Stimulated activated CD8-positive, alpha-beta memory T cell treated with anti-CD3 and anti-CD28 coated beads, Interleukin-4, amount 100 ng/mL, for 1 hour (primary cell): ENCODE data around the gene FAM83E.
"Not testable (repeated sequence)": the region's sequence is repeated elsewhere in the genome, so short reads cannot be mapped to it uniquely, and the experiment has no call there.

Source experiments
- DNase-seq, 2 donors: peaks; one replicate each; pipeline ENCODE4 v3.0.0-alpha.2; 2020; ENCODE audit warnings: low read depth in 2 of 2, low spot score in 1 of 2

The FAM83E gene

DNA sequence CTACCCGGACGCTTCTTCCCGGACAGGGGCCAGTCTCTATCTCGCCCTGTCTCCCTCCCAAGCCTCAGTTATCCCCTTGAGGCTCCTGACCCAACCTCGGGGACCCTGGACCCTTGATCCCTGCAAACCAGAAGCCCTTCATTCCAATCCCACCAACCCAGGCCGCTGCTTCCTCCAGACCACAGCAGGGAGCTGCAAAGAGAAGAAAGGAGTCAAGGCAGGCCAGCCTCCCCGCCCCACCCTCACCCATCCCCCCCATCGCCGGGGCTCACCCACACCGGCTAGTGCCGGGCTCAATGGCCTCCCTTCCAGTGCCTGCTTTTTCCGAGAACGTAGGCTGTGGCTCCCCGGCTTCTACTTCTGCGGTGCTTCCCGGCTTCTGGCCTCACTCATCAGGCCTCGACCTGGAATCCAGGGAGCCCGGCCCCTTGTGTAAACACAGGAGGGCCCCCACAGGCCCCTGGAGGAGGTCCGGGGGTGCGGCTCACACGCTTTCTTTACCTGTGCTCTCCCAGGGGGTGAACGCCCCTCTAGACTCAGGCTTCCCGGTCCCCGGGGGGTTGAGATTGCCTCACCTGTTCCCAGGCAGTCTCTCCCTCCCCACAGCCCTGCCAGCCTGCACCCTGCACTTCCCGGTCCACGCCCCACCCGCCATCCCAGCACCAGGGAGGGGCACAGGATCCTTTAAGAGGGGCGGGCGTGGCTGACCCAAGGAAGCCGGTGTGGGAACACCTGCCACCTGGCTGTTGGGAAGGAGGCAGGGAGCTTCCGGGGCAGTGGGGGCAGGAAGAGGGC lies at the start of gene FAM83E:
TSS of gene FAM83E (minus strand) at position 641 of the 795 bp plus-strand sequence. CDS start 1,704 bp downstream, outside the sequence.
- no peak for DNase-seq

DNA sequence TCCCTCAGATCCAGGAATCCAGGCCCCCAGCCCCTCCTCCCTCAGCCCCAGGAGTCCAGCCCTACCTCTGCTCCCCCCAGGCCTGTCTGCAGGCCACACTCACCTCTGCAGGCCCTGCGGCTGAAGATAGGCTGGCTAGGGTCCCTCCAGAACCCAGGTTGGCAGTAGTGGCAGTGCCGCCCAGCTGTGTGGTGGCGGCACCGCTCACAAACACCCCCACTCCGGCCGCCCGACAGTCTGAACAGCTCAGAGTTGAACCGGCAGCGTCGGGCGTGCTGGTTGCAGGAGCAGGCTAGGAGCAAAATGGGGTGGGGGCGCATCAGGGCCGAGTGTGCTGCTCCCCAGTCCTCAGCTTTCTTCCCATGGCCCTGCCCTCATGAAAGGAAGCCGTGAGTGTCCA lies 49.6 kb upstream of the FAM83E start:
- DNase-seq, result no peak

DNA sequence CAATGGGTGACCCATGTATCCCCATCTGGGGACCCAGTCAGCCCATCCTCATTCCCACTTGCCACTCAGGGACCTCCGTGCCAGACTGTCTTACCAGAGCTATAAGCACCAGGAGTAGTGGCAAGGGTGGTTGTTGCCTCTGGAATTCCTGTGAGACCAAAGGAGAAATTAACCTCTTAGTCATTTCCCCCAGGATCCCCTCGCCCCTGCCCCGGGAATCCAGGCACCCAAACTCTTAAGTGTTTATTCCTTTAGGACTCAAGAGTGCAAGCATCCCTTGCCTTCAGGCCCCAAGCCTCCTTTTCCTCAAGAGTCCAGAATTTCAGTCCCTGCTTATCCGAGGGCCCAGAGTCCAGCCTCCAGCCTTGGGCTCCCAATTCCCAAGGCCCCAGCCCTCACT lies 48.8 kb upstream of the FAM83E start:
- DNase-seq, result no peak

DNA sequence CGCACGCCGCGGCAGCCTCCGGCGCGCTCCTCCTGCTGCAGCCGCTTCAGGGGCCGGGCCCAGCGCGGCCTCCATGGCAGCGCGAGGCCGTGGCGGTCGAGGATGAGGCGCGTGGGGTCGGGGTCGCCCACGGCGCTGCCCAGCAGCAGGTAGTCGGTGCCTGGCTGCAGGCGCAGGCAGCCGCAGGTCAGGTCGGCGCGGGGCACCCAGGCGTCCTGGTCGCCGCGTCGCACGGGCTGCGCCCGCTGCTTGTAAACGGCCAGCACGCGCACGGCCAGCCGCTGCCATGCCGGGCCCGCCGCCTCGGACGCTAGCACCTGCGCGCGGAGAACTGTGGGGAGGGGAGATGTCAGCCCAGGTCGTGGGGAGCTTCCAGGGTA lies 46.8 kb upstream of the FAM83E start:
- DNase-seq, result no peak

DNA sequence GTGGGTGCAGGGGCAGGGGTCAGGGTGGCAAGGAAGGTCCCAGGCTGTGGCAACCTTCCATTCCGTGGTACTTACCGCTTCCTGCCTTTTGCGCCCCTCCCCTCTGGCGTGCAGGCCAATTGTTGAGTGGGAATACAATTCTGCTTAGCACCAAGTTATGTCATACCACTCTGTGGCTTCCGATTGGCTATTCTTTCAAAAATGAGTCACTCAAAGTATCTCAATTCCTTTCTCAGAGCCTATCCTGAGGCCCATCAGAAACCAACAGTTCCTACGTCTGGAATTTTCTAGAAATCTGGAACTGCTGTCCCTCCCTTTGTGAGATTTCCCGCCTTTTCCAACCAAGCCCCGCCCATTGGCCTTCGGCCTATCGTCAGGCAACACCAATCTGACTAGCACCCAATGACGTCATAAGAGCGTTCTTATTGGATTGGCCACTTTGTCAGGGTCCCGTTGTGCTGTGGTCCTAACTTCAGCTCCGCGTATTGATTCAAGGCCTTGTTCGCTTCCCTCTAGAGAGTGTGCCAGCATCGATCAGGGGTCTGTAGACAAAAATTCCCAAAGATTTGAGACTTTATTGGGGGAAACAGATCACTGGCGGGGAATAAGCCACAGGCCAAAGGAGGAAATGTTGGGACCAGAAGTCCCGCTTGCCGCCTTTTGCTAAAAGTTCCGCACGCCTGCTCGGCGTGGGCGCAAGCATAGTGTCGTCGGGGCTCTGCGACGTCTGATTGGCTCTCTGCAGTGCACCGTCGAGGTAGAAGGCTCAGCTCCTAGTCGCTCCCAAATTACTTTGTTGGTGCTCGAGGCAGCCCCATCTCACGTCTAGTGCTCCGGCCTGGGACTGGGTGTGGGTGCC lies 46.2 kb upstream of the FAM83E start:
- peak; percentile 55 to 59 for DNase-seq

DNA sequence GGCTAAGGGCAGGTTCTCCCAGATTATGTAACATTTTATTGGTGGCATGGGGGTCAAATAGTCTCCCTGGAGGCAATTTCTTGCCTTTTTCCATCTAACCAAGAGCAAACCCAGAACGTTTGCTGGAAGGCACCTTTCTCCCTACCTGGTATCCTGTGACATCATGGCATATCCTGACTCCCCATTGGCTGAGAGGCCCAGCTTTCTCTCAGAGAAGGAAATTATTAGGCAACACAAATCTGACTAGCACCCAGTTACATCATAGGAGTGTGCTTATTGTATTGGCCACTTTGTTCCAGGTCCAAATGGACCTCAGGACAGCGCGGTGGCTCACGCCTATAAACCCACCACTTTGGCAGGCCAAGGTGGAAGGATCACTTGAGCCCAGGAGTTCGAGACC lies 44.9 kb upstream of the FAM83E start:
- DNase-seq, result no peak

DNA sequence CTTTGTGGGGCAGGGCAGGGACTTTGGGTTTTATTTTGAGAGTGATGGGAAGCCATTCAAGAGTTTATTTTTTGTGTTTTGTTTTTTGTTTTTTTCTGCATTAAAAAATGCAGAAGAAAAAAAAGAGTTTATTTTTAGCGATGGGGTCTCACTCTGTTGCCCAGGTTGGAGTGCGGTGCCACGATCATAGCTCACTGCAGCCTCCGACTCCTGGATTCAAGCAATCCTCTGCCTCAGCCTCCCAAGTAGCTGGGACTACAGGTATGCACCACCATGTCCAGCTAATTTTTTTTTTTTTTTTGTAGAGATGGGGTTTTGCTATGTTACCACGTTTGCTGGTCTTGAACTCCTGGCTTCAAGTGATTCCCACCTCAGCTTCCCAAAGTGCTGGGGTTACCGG lies 43.6 kb upstream of the FAM83E start:
- no peak for DNase-seq

DNA sequence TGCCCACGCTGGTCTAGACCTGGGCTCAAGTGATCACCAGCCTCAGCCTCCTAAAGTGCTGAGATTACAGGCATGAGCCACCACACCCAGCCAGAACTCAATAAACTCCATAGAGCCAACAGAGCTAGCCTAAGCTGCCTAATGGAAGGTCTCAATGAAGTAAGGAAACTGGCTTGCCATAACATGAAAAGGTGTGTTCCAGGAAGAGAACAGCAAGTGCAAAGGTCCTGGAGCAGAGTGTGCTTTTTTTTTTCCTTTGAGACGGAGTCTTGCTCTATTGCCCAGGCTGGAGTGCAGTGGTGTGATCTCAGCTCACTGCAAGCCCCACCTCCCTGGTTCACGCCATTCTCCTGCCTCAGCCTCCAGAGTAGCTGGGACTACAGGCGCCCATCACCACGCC lies 43.0 kb upstream of the FAM83E start:
- DNase-seq, result not testable (repeated sequence)

DNA sequence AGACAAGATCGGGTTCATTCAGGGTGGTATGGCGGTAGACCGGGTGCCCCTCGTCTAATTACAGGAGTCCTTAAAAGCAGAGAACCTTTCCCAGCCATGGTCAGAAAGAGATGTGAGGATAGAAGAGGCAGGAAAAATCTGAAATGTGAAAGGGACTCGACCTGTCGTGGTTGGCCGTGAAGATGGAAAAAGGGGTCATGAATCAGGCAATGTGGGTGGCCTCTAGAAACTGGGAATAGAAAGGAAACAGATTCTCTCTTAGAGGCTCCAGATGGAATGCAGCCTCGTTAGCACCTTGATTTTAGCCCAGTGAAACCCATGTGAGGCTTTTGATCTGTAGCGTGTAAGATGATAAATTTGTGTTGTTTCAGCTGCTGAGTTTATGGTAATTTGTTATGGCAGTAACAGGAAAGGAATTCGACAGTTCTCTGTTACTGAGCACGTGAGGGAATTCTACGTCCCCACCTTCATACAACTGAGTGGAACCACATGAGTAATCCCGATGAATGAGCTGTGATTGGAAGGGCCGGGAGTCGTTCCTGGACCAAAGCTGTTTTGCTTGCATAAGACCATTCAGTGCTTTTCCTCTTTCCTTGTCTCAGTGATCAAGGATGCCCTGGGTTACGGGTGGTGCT lies 42.1 kb upstream of the FAM83E start:
- DNase-seq, result no peak

DNA sequence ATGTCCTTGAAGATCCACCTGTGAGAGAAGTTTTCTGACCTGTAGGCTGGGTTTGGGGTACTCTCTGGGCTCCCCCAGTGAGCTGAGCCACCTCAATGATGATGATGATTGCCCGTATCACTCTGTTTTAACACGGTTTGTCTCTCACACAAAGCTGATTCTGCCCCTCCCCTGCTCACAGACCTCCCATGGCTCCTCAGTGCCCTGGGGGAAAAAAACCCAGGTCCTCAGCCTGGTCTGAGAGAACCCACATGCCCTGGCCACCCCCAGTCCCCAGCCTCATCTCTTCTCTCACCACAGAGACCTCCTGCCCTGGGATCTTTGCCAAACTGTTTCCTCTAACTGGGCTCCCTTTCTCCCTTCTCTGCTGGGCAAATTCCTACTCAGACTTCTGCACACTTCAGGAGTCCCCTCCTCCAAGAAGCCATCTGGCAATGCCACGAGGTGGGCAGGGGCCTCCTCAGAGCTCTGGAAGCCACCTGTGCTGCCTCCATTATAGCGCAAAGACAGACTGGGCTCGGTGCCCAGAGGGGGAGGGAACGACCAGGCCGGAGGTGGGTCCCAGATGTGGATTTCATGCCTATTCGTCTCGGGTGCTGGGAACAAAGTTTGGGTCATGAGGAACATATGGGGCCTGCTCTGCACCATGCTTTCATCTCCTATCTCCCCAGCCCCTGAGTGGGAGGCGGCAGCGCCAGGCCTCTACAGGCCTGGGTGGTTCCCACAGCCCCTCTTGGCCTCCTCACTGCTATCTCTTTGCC lies 39.6 kb upstream of the FAM83E start:
- DNase-seq, result no peak

DNA sequence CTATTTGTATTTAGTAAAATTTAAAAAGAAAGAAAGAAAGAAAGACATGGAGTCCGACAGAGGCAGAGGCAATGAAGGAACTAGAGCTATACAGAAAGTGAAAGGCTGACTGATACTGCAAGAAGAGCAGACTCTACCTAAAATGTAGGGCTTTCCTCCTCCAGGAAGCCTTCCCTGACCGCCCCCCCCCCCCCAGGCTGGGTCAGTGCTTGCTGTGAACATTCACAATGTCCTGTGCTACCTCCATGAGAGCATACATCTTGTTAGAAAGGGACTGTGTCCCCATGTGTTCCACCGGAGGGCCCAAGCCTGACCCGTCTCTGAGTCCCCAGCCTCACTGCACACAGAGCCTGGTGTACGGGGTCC lies 36.8 kb upstream of the FAM83E start:
- DNase-seq, result no peak

DNA sequence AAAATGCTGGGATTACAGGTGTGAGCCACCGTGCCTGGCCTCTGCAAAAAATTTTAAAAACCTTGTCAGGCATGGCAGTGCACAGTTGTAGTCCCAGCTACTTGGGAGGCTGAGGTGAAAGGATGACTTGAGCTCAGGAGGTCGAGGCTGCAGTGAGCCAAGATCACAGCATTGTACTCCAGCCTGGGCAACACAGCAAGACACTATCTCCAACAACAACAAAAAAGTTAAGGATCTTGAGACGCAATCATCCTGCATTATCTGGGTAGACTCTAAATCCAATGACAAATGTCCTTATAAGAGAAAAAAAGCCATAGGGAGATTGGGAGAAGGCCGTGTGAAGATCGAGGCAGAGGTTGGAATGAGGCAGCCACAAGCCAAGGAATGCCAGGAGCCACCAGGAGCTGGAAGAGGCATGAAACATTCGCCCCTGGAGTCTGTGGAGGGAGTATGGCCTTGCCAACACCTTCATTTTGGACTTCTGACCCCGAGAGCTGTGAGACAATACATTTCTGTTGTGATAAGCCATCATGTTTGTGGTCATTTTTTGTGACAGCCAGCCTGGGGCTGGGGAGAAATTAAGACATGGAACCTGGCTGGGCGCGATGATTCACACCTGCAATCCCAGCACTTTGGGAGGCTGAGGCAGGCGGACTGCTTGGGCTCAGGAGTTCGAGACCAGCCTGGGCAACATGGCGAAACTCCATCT lies 36.3 kb upstream of the FAM83E start:
- DNase-seq, result no peak

DNA sequence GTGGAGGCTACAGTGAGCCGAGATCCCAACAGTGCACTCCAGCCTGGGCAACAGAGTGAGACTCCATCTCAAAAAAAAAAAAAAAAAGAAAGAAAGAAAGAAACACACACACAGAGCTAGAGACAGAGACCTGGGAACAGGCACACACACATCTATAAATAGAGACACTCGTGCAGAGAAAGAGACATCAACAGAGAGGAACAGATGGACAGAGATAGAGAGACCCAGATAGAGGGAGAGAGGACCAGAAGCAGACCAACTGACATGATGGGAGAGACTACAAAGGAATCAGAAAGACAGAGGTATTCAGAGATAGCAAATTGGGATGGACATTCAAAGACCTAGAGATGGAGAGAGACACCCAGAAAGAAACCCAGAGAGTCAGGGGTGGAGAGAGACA lies 33.3 kb upstream of the FAM83E start:
- no peak for DNase-seq

DNA sequence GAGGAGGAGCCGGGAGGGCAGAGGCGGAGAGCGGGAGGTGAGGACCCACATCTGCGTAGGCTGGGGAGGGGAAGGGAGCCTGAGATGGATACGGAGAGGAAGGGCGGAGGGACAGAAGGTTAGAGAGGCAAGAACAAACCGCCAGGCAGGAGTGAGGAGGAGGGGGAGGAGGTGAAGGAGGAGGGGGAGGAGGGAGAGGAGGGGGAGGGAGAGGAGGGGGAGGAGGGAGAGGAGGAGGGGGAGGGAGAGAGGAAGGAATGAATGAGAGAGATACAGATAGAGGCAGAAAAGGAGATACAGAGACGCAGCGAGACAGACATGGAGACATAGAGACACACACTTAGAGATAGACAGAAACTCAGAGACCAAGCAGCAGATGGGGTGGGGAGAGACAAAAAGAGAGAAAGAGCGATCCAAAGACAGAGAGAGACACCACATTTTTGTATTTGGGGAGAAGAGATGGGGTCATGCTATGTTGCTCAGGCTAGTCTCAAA lies 31.9 kb upstream of the FAM83E start:
- no peak for DNase-seq

DNA sequence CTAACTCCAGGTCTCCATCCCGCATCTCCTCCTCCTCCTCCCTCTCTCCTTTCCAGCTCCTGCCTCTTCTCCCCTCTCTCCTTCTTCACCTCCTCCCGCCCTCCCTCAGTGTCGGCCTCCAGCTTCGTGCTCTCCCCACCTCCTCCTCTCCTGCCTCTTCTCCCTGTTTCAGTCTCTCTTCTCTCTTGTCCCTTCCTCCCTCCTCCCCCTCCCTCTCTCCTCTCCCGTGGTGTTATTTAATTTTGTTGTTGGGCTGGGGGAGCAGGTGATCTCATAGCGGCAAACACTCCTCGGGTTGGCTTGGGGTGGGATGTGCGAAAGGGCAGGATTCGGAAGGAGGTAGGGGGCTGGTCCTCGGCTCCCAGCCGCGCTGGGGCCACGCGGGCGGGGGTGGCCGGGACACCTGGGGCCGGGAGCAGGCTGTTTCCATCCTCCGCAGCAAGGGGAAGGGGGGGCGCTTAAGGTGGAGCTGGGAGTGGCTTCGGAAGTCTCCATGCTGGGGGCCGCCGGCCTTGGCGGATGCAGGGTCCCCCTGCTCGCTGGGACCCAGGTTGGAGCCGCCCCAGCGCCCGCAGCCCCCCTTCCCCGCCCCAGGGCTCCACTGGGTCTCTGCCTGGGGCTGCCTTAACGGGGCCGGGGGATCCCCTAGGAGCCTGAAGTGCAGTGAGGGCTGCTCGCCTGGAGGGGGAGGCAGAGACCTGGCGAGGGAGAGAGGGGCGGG lies 31.3 kb upstream of the FAM83E start, which contains the start of gene CA11:
TSS of gene CA11 (minus strand) at position 187 of the 721 bp plus-strand sequence. CDS start 555 bp downstream, outside the sequence.
- peak; percentile 77 to 79 for DNase-seq

DNA sequence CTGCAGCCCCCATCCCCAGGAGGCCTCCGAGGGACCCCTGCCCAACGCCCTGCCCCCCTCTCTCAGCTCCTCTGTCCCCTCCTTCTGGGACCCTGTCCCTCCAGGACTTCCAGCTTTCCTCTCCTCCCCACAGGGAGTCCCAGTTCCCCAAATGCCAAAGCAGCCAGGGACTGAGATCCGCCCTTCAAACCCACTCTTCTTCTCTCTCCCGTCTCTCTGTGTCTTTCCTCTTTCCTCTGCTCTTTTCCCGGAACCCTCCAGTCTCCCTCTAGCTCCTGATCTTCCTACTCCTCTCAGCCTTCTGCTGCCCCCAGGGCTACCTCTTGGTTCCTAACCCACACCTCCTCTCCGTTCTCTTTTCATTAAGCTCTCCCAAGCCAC lies 30.7 kb upstream of the FAM83E start:
- DNase-seq, result no peak

DNA sequence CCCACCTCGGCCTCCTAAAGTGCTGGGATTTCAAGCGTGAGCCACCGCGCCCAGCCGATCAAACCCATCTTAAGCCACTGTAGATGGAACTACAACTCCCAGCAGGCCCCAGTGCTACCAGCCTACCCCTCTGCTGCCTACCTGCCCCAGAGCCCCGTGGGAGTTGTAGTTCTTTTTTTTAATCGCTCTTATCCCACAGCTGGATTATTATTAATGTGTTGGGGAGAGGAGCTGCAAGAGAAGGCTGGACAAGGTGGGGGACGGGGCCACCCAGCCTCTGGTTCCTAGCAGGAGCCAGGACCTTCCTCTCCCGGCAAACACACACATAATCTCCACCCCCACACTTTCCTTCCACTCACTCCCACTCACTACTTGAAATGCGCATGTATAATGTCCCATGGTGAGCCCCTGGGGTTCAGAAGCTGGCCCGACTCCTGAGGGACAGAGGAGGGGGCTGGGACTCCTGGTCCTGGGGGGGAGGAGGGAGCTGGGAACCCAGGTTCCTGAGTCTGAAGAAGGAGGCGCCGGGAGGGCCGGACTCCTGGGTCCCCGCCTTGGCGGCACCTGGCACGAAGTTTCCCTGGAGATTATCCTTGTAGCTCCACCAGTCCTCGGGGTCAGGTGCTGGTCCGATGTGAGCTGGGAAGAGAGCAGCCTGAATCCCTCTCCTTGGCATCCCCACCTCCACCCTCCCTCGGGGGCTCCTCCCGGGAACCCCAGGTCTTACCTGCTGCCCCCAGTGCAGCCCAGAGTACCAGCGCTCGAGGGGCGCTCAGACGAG lies 30.2 kb upstream of the FAM83E start:
- peak in 1 of 2 donors; percentile 58 for DNase-seq

DNA sequence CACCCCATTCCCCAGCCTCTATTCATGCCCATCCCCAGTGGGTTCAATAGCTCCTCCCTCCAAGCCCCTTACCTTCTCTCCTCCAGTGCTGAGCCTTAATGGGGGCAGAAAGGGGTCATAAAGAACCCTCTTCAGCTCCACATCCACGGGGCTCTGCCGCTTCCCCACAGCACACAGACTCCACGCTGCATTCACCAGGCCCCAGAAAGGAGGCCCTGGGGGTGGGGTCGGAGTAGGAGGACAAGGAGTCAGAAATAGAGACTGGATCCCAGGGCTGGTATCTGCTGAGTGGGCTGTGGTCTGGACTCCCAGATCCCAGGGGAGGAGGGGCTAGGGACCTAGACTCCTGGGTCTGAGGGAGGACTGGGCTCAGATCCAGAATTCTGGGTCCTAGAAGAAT lies 29.5 kb upstream of the FAM83E start:
- no peak for DNase-seq

DNA sequence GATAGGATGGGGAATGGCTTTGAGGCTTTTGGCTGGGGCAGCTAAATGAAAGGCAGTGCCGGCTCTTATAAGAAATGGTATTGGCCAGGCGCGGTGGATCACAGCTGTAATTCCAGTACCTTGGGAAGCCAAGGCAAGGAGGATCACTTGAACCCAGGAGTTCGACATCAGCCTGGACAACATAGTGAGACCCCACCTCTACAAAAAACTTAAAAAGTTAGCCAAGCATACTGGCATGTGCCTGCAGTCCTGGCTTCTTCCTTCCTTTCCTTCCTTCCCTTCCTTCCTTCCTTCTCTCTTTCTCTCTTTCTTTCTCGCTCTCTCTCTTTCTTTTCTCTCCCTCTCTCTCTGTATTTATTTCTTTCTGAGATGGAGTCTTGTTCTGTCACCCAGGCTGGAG lies 28.0 kb upstream of the FAM83E start:
- DNase-seq, result no peak
